Esophagus mucosa (tissue), 1 donor: ENCODE data around the gene ZNF780B. TPM values are rescaled to one million over a fixed set of nuclear protein-coding genes. Genes with fewer than 3 reads are reported as not detected.

Experiments used
- ATAC-seq: fragments of 200-7000 bp; cut with Tn5 transposase; one replicate; pipeline ENCODE4 v1.9.1; 2020
- total RNA-seq: library from RNA; stranded (reverse); gene quantifications from one replicate; pipeline ENCODE4 v1.2.4, GENCODE V29; 2023
- donor health status: DM: yes; HTN: yes; CAD: no.

ZNF780B gene
- total RNA-seq, 1 donor from 2014 or later: 8.2 TPM

- no peak for ATAC-seq
These were observed 20.0 kb downstream of the ZNF780B start for GRCh38 chr19:40035996-40036395.

- ATAC-seq: no peak
These were observed 22.0 kb downstream of the ZNF780B start for GRCh38 chr19:40033989-40034560.

GRCh38 chr19:40026597-40026970 is 29.4 kb downstream of the ZNF780B start:
- no peak for ATAC-seq

- no peak for ATAC-seq
These were observed 30.0 kb downstream of the ZNF780B start for GRCh38 chr19:40025938-40026596.

GRCh38 chr19:40023969-40024368 is 32.1 kb downstream of the ZNF780B start:
- ATAC-seq: no peak

- no peak for ATAC-seq
These were observed 42.0 kb downstream of the ZNF780B start for GRCh38 chr19:40013991-40014390.

- ATAC-seq: no peak
These were observed 46.4 kb downstream of the ZNF780B start for GRCh38 chr19:40009674-40010073.

- no peak for ATAC-seq
These were observed 49.7 kb downstream of the ZNF780B start for GRCh38 chr19:40006273-40006691.

- no peak for ATAC-seq
These were observed 50.2 kb downstream of the ZNF780B start for GRCh38 chr19:40005691-40006272.

- no peak for ATAC-seq
These were observed 57.5 kb downstream of the ZNF780B start for GRCh38 chr19:39998501-39998900.

GRCh38 chr19:39997638-39998216 is 58.3 kb downstream of the ZNF780B start:
- ATAC-seq: no peak

GRCh38 chr19:39996811-39997637 is 59.0 kb downstream of the ZNF780B start, which contains the start of gene ZNF546:
Gene ZNF546 (plus strand): TSS chr19:39997060. CDS start chr19:39998327, 1,267 bp downstream.
- ATAC-seq: peak; percentile 96

- ATAC-seq: peak; percentile 51
These were observed 59.7 kb downstream of the ZNF780B start for GRCh38 chr19:39996218-39996810.

GRCh38 chr19:39995794-39996193 is 60.2 kb downstream of the ZNF780B start:
- ATAC-seq: no peak

- no peak for ATAC-seq
These were observed 61.7 kb downstream of the ZNF780B start for GRCh38 chr19:39994361-39994760.

GRCh38 chr19:39993605-39994004 is 62.4 kb downstream of the ZNF780B start:
- no peak for ATAC-seq

GRCh38 chr19:39987596-39987995 is 68.4 kb downstream of the ZNF780B start:
- no peak for ATAC-seq

GRCh38 chr19:39987167-39987566 is 68.9 kb downstream of the ZNF780B start:
- no peak for ATAC-seq

- no peak for ATAC-seq
These were observed 69.4 kb downstream of the ZNF780B start for GRCh38 chr19:39986643-39987042.

- no peak for ATAC-seq
These were observed 72.2 kb downstream of the ZNF780B start for GRCh38 chr19:39983695-39984300.

- no peak for ATAC-seq
These were observed 73.1 kb downstream of the ZNF780B start for GRCh38 chr19:39982883-39983282.
